SU-DHL-6 (cell line): ENCODE measurements around the gene SRPK3.

Experiments used
- H2AFZ ChIP-seq: fragments of 200-600 bp; sonication (generic); 2 replicates; pipeline ENCODE4 v1.6.1; 2014; ENCODE audit warnings: low read depth, mild to moderate bottlenecking, moderate library complexity, mixed read lengths, antibody characterized with exemption, low read length; ENCODE audit not compliant: severe bottlenecking
- H3F3A ChIP-seq: fragments of 200-600 bp; shearing (Covaris generic); 2 replicates; pipeline ENCODE4 v1.6.0; 2016; ENCODE audit warnings: antibody characterized with exemption, mild to moderate bottlenecking; ENCODE audit not compliant: insufficient read depth
- H3K27ac ChIP-seq: fragments of 200-600 bp; sonication (generic); 2 replicates; pipeline ENCODE4 v1.5.1; 2016; ENCODE audit warnings: low read depth, mild to moderate bottlenecking, low read length, moderate library complexity, mixed read lengths
- H3K27me3 ChIP-seq: fragments of 200-600 bp; sonication (generic), shearing (Covaris generic); 2 replicates; pipeline ENCODE4 v1.6.0; 2014; ENCODE audit warnings: mild to moderate bottlenecking, low read length
- H3K36me3 ChIP-seq: fragments of 200-600 bp; sonication (generic); 2 replicates; pipeline ENCODE4 v1.6.1; 2014; ENCODE audit warnings: mild to moderate bottlenecking, low read length, mixed read lengths
- H3K4me2 ChIP-seq: fragments of 300-600, 200-600 bp; shearing (Covaris generic), sonication (generic); 2 replicates; pipeline ENCODE4 v1.6.0; 2014; ENCODE audit warnings: low read length, low read depth, mild to moderate bottlenecking; ENCODE audit not compliant: poor library complexity, severe bottlenecking
- H3K4me3 ChIP-seq: fragments of 200-600 bp; sonication (generic); 2 replicates; pipeline ENCODE4 v1.5.1; 2014; ENCODE audit warnings: antibody characterized with exemption, low read length, mild to moderate bottlenecking, mixed read lengths; ENCODE audit not compliant: insufficient read depth, poor library complexity, severe bottlenecking
- H3K79me2 ChIP-seq: fragments of 200-600 bp; sonication (generic); 2 replicates; pipeline ENCODE4 v1.6.1; 2014; ENCODE audit warnings: mild to moderate bottlenecking, low read length, moderate library complexity; ENCODE audit not compliant: insufficient read depth
- H3K9ac ChIP-seq: fragments of 200-600 bp; sonication (generic); 2 replicates; pipeline ENCODE4 v1.7.0; 2014; ENCODE audit warnings: mild to moderate bottlenecking, low read length
- H3K9me2 ChIP-seq: fragments of 200-600 bp; sonication (generic); replicated peaks from 2 replicates; pipeline ENCODE4 v1.6.1; 2014; ENCODE audit warnings: low read length; ENCODE audit not compliant: insufficient read depth
- H3K9me3 ChIP-seq: fragments of 200-600 bp; sonication (generic); 2 replicates; pipeline ENCODE4 v1.6.1; 2014; ENCODE audit warnings: low read length, mixed read lengths; ENCODE audit not compliant: insufficient read depth
- H4K20me1 ChIP-seq: fragments of 200-600 bp; sonication (generic); 2 replicates; pipeline ENCODE4 v1.6.1; 2014; ENCODE audit warnings: low read depth, mild to moderate bottlenecking, antibody characterized with exemption, low read length, moderate library complexity, mixed read lengths
- CTCF ChIP-seq: fragments of 200-600 bp; sonication (generic); IDR thresholded peaks from one replicate; pipeline ENCODE4 v1.5.1; 2017; ENCODE audit warnings: antibody characterized with exemption, mild to moderate bottlenecking, low read length, moderate library complexity; ENCODE audit not compliant: insufficient read depth, poor library complexity, severe bottlenecking
- EZH2phosphoT487 ChIP-seq: fragments of 200-600 bp; sonication (generic), shearing (Covaris generic); conservative IDR thresholded peaks from 2 replicates; pipeline ENCODE4 v1.6.1; 2018; ENCODE audit warnings: mild to moderate bottlenecking, antibody characterized with exemption, low read length, moderate library complexity, mixed read lengths

SRPK3 gene

GRCh38 chrX:153803211-153804099 lies 22.6 kb downstream of the SRPK3 start:
- Histone ChIP-seq H2AFZ (no peak overlapping the region), H3K79me2 (no peaks in the 10 kb centered on the region), H3K4me3 (no peak overlapping the region), H3K27me3 (no peaks in the 10 kb centered on the region), H3K9me2 (no peaks in the 10 kb centered on the region), H3F3A (no peaks in the 10 kb centered on the region), H3K9ac (no peak overlapping the region), H3K4me2 (no peak overlapping the region), H4K20me1 (no peaks in the 10 kb centered on the region), H3K9me3 (no peaks in the 10 kb centered on the region), H3K36me3 (no peaks in the 10 kb centered on the region), H3K27ac (no peak overlapping the region)
- TF ChIP-seq EZH2phosphoT487 (no peak), CTCF (no peak)

DNA sequence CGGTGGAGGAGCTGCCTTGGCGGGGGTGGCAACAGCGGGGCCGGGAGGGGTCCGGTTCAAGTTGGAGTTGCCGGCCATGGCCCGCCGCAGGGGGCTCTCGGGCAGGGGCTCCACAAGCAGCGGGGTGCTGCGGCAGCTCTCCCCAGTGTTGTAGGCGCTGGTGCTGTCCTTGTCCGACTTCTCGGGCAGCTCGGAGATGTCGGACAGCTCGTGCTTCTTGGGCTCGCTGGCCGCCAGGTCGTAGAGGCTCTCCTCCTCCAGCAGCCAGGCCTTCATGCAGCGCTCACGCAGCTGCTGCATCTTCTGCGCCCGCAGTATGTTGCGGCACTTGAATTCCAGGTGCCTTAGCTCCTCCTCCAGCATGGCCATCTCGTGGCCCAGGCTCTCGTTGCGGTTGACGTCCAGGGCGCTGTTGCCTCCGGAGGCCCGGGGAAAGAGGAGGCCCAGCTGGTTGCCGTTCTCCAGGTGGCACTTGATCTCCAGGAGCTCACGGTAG lies 23.3 kb downstream of the SRPK3 start:
- no peak overlapping the region for H2AFZ ChIP-seq
- H3K9me3 ChIP-seq: no peaks in the 10 kb centered on the region
- H3K4me2 ChIP-seq: no peak overlapping the region
- H3K79me2 ChIP-seq: no peaks in the 10 kb centered on the region
- no peaks in the 10 kb centered on the region for H3K9me2 ChIP-seq
- no peaks in the 10 kb centered on the region for H4K20me1 ChIP-seq
- H3K36me3 ChIP-seq: no peaks in the 10 kb centered on the region
- H3K27ac ChIP-seq: no peak overlapping the region
- H3F3A ChIP-seq: no peaks in the 10 kb centered on the region
- H3K27me3 ChIP-seq: no peaks in the 10 kb centered on the region
- no peak overlapping the region for H3K9ac ChIP-seq
- TF ChIP-seq EZH2phosphoT487: no peak
- no peak for TF ChIP-seq CTCF
- H3K4me3 ChIP-seq: no peak overlapping the region

DNA sequence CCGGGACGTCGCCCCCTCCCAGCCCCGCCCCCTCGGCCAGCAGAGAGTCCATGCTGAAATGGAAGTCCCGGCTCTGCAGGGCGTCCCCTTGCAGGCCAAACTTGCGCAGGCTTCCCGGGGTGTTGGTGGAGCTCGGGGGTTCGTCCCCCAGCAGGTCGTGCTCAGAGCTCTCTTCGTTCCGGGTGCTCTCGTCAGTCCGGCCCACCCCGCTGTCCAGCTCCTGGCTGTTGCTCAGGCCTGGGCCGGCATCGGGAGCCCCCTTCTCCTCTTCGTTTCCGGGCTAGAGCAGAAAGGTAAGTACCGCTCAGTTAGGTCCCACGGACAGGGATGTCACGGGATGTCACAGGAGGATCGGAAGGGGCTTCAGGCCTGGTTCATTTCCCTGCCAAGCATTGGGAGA lies 23.8 kb downstream of the SRPK3 start:
- no peak for TF ChIP-seq CTCF
- TF ChIP-seq EZH2phosphoT487: no peak
- Histone ChIP-seq H3K9me2 (no peaks in the 10 kb centered on the region), H3K27ac (no peak overlapping the region), H2AFZ (no peak overlapping the region), H3K36me3 (no peaks in the 10 kb centered on the region), H3K9me3 (no peaks in the 10 kb centered on the region), H3K4me3 (no peak overlapping the region), H3K9ac (no peak overlapping the region), H3K4me2 (no peak overlapping the region), H4K20me1 (no peaks in the 10 kb centered on the region), H3K27me3 (no peaks in the 10 kb centered on the region), H3F3A (no peaks in the 10 kb centered on the region), H3K79me2 (no peaks in the 10 kb centered on the region)
